Measurements from ENCODE around the gene STAT5B. TPM values are rescaled to one million over a fixed set of nuclear protein-coding genes. Genes with fewer than 3 reads are reported as not detected.
"Not testable (repeated sequence)": the region's sequence is repeated elsewhere in the genome, so short reads cannot be mapped to it uniquely, and the experiment has no call there.

STAT5B gene
- total and polyA plus RNA-seq, 11 donors, result 13.0 to 51.9 (median 31.4) TPM

- Histone ChIP-seq H3K27ac (no peak overlapping the region), H3K4me1 (peaks cover 4 to 42% (median 17%) of the 10 kb centered on the region in 12 donors), H3K4me3 (no peak overlapping the region), H3K9me3 (no peaks in the 10 kb centered on the region), H3K27me3 (no peaks in the 10 kb centered on the region), H3K36me3 (peaks cover 0 to 3% (median 0%) of the 10 kb centered on the region in 9 donors)
- intact Hi-C loops (cut with DNase I), result loop anchor here in 2 of 10 donors (10.0 kb wide), 2 partner anchors 86 to 124 kb away; partner anchors contain the start of gene STAT5B (in 1 of the 2)
- DNase-seq, result no peak
- TF ChIP-seq, protein P1, sequence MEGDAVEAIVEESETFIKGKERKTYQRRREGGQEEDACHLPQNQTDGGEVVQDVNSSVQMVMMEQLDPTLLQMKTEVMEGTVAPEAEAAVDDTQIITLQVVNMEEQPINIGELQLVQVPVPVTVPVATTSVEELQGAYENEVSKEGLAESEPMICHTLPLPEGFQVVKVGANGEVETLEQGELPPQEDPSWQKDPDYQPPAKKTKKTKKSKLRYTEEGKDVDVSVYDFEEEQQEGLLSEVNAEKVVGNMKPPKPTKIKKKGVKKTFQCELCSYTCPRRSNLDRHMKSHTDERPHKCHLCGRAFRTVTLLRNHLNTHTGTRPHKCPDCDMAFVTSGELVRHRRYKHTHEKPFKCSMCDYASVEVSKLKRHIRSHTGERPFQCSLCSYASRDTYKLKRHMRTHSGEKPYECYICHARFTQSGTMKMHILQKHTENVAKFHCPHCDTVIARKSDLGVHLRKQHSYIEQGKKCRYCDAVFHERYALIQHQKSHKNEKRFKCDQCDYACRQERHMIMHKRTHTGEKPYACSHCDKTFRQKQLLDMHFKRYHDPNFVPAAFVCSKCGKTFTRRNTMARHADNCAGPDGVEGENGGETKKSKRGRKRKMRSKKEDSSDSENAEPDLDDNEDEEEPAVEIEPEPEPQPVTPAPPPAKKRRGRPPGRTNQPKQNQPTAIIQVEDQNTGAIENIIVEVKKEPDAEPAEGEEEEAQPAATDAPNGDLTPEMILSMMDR (IDR thresholded peaks at IDR 0.05), result no peak
- 84 to 89% (median 87%) methylated on average over 16 to 19 of the region's 19 CpGs for WGBS, 4 donors
- ATAC-seq, result no peak
These were observed 87.2 kb downstream of the STAT5B start for GRCh38 chr17:42188749-42189650.

GRCh38 chr17:42187833-42188232 lies 88.4 kb downstream of the STAT5B start:
- no peaks in the 10 kb centered on the region for H3K9me3 ChIP-seq
- WGBS, 4 donors, result 72 to 85% (median 80%) methylated on average over 2 of the region's 2 CpGs
- ATAC-seq (no peak), DNase-seq (no peak)
- H3K27me3 ChIP-seq, result peaks cover 0 to 3% (median 0%) of the 10 kb centered on the region in 9 donors
- no peak overlapping the region for H3K27ac ChIP-seq
- H3K4me3 ChIP-seq, result no peak overlapping the region
- intact Hi-C loops (cut with DNase I), result loop anchor here in 2 of 10 donors (2.0 to 10.0 kb wide), 3 partner anchors 87 to 123 kb away; partner anchors contain the start of gene STAT5B (in 2 of the 2)
- no peak for TF ChIP-seq POLR2A (IDR thresholded peaks at IDR 0.05)
- TF ChIP-seq, protein P1 (IDR thresholded peaks at IDR 0.05), result no peak
- peaks cover 0 to 3% (median 0%) of the 10 kb centered on the region in 9 donors for H3K36me3 ChIP-seq
- peaks cover 0 to 39% (median 16%) of the 10 kb centered on the region in 12 donors for H3K4me1 ChIP-seq

DNA sequence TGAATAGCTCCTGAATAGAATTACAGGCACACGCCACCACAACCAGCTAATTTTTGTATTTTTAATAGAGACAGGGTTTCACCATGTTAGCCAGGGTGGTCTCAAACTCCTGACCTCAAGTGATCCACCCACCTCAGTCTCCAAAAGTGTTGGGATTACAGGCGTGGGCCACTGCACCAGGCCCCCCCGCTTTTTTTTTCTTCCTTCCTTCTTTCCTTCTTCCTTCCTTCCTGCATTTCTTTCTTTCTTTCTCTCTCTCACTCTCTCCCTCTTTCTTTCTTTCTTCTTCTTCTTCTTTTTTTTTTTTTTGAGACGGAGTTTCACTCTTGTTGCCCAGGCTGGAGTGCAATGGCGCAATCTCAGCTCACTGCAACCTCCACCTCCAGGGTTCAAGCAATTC lies 90.0 kb downstream of the STAT5B start:
- DNase-seq, H3K4me3 ChIP-seq, H3K9me3 ChIP-seq, ATAC-seq, H3K27ac ChIP-seq, H3K36me3 ChIP-seq: not testable (repeated sequence)
- intact Hi-C loops (cut with DNase I), result loop anchor here in 2 of 10 donors (2.0 to 10.0 kb wide), 3 partner anchors 89 to 121 kb away; partner anchors contain the start of gene STAT5B (in 2 of the 2)
- WGBS, 4 donors, result 83 to 91% (median 89%) methylated on average over 5 of the region's 5 CpGs
- H3K4me1 ChIP-seq, result peaks cover 0 to 46% (median 17%) of the 10 kb centered on the region in 12 donors
- peaks cover 0 to 13% (median 4%) of the 10 kb centered on the region in 9 donors for H3K27me3 ChIP-seq

DNA sequence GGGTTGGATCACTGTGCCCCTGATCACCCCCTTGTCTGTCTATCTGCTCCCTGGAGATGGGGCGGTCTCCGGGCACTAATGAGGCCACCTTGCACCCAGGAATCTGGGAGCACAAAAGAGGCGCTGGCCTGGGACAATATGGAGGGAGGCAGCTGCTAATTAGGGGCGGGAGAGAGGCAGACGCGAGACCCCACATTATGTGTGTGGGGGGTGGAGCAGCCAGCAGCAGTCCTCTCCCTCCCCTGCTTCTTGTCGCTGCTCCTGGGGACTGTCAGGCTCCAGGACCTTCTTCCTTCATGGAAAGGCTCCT lies 90.6 kb downstream of the STAT5B start:
- peaks cover 0 to 19% (median 9%) of the 10 kb centered on the region in 9 donors for H3K27me3 ChIP-seq
- no peaks in the 10 kb centered on the region for H3K9me3 ChIP-seq
- no peak overlapping the region for H3K4me3 ChIP-seq
- ATAC-seq (no peak), DNase-seq (no peak)
- 68 to 76% (median 75%) methylated on average over 7 of the region's 7 CpGs for WGBS, 4 donors
- no peaks in the 10 kb centered on the region for H3K36me3 ChIP-seq
- no peak overlapping the region for H3K27ac ChIP-seq
- TF ChIP-seq, protein P1 (IDR thresholded peaks at IDR 0.05), result no peak
- no peak for TF ChIP-seq POLR2A (IDR thresholded peaks at IDR 0.05)
- peaks cover 0 to 52% (median 23%) of the 10 kb centered on the region in 12 donors for H3K4me1 ChIP-seq
- intact Hi-C loops (cut with DNase I), result loop anchor here in 2 of 10 donors (10.0 kb wide), 2 partner anchors 89 to 121 kb away; partner anchors contain the start of gene STAT5B (in 1 of the 2)
